GM19099 (cell line): ENCODE data around the gene PRKD1.

Source experiments
- POLR2A ChIP-seq: IDR thresholded peaks from 3 replicates; pipeline ENCODE4 v1.6.1; 2011; ENCODE audit warnings: low read depth; ENCODE audit not compliant: insufficient read length; ENCODE audit errors: extremely low read depth

PRKD1 gene

GRCh38 chr14:29821242-29821641, 106.4 kb downstream of the PRKD1 start:
- no peak for TF ChIP-seq POLR2A

GRCh38 chr14:29820785-29821184, 106.9 kb downstream of the PRKD1 start:
- TF ChIP-seq POLR2A: no peak

GRCh38 chr14:29817767-29818405, 109.8 kb downstream of the PRKD1 start:
- TF ChIP-seq POLR2A: no peak

- TF ChIP-seq POLR2A: no peak
Observed at GRCh38 chr14:29815016-29815674, 112.5 kb downstream of the PRKD1 start.

- no peak for TF ChIP-seq POLR2A
Observed at GRCh38 chr14:29814156-29815015, 113.3 kb downstream of the PRKD1 start.

GRCh38 chr14:29810682-29811081, 117.0 kb downstream of the PRKD1 start:
- no peak for TF ChIP-seq POLR2A

GRCh38 chr14:29810064-29810463, 117.6 kb downstream of the PRKD1 start:
- TF ChIP-seq POLR2A: no peak

GRCh38 chr14:29806124-29806517, 121.5 kb downstream of the PRKD1 start:
- no peak for TF ChIP-seq POLR2A

- TF ChIP-seq POLR2A: no peak
Observed at GRCh38 chr14:29805415-29806123, 122.1 kb downstream of the PRKD1 start.

- TF ChIP-seq POLR2A: no peak
Observed at GRCh38 chr14:29804481-29805266, 123.0 kb downstream of the PRKD1 start.

GRCh38 chr14:29803045-29803444, 124.6 kb downstream of the PRKD1 start:
- TF ChIP-seq POLR2A: no peak

GRCh38 chr14:29802211-29802610, 125.4 kb downstream of the PRKD1 start:
- TF ChIP-seq POLR2A: no peak

- TF ChIP-seq POLR2A: no peak
Observed at GRCh38 chr14:29800961-29801360, 126.7 kb downstream of the PRKD1 start.

- no peak for TF ChIP-seq POLR2A
Observed at GRCh38 chr14:29799464-29800095, 128.1 kb downstream of the PRKD1 start.

- no peak for TF ChIP-seq POLR2A
Observed at GRCh38 chr14:29798811-29799210, 128.8 kb downstream of the PRKD1 start.
